GM21717 (cell line): Measurements from ENCODE around the gene FKBP5.

ENCODE experiments used
- ATAC-seq: cut with Tn5 transposase; IDR thresholded peaks from one replicate; pipeline ENCODE4 v1.9.1; 2021; ENCODE audit warnings: mild to moderate bottlenecking, moderate library complexity; ENCODE audit not compliant: unreplicated experiment

Gene FKBP5

DNA sequence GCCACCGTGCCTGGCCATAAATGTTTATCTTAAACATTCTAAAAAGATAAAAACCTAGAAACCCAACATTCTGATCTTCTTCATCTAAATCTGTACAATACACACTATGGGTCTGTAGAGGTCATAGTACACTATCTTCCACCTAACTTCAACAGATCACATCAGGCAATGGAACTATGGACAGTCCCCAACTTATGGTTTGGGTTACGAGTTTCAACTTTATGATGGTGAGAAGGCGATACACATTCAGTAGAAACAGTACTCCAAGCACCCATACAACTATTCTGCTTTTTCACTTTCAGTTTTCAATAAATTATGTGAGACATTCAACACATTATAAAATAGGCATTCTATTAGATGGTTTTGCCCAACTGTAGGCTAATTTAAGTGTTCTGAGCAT, 23.1 kb downstream of the FKBP5 start:
- no peak for ATAC-seq

DNA sequence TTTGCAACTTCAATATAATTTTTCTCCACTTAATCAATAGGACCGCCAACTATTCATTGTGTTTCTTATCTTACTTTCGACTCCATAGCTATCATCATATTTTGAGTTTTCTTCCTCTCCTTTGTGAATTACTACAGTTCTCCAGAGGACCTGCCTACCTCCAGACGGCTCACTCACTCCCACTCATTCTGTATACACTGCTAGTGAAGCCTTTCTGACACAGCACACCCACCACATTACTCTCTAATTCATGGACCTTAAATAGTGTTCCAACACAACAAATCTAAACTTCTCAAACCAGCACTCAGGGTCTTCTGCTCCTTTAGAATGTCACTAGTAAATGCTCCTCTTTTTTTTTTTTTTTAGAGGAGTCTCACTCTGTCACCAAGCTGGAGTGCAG, 23.8 kb downstream of the FKBP5 start:
- ATAC-seq = no peak

DNA sequence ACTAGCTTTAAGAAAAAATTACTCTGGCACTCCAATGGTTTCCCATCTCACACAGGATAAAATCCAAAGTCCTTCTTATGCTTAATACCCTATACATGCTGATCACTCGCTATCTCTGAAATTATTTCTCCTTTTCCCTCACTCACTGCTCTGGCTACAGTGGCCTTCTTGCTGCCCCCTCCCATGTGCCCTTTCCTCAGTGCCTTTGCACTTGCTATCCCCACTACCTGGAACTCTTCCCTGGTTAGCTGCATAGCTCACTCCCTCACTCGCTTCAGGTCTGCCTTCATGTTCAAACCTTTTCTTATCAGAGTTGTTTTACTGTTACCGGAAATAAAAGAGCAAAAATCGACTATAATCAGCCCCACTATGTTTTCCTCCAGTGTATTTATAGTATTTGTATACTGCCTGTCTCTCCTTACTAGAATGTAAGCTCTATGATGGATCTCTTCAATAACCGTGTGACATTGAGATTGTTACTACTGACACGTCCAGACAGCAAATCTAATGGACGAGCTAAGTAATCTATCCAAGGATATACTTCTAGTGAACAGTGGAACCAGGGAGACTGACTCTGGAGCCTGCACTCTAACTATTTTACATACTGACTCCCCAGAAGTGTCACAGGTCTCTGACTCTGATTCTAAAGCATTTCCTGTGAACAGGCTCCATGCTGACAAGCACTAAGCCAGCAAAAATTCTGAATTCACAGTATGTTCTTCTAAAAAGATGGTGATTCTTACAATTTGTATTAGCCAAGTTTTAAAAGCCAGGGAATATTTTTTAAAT, 25.1 kb downstream of the FKBP5 start:
- ATAC-seq = no peak

DNA sequence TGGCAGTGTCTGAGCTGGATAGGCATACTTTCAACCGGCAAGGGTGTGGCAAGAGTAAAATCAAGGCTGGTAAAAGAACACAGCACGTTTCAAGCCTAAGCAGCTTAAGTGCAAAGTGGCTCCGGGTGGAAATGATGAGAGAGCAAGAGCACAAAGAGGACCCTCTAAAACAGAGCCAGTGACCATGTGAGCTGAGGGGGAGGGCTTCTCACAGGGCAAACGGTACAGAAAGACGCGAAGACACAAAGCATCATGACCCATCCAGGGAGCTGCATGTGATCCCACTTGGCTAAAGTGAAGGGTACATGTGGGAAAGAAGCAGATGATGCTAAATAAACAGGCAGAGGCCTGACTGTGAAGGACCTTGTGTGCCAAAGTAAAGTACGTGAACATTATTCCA, 25.7 kb downstream of the FKBP5 start:
- no peak for ATAC-seq

DNA sequence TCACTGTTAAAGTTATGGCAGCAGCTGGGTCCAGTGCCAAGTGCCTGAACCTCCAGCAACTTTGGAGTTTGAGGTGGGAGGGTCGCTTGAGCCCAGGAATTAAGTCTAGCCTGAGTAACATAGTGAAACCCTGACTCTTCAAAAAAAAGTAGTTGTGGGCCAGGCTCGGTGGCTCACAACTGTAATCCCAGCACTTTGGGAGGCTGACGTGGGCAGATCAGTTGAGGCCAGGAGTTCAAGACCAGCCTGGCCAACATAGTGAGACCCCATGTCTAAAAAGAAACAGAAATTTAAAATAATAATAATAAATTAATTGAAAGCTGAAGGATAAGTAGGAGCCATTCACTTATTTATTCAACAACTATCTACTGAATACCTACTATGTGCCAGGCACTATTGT, 33.8 kb downstream of the FKBP5 start:
- ATAC-seq = no peak

DNA sequence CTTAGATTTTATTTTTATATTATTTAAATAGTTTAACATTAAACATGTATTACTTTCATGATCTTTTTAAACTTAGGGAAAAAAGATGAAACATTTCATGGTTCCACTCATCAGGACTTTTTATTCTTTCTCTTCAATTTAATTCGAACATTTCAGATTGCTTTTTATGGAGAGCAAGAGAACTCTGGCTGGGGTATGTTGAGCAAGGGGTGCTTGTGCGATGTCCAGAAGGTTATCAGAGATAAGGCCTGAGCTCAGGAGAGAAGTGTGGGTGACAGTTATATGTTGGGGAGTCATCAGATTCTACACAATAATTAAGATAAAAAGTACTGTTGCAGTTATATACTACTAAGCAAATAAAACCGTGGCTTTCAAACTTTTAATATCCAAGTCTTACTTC, 37.5 kb downstream of the FKBP5 start:
- ATAC-seq = no peak

DNA sequence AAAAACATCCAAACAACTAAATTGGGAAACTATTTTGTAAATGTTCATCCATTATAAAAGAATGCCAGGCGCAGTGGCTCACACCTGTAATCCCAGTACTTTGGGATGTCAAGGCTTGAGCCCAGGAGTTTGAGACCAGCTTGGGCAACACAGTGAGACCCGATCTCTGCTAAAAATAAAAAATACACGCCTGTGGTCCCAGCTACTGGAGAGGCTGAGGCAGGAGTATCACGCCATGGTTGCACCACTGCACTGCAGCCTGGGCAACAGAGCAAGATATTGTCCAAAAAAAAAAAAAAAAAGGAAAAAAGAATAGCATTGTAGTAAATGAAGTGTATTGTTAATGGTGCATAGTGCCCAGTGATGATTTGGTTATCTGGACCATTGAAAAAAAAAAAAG, 38.7 kb downstream of the FKBP5 start:
- ATAC-seq = no peak

DNA sequence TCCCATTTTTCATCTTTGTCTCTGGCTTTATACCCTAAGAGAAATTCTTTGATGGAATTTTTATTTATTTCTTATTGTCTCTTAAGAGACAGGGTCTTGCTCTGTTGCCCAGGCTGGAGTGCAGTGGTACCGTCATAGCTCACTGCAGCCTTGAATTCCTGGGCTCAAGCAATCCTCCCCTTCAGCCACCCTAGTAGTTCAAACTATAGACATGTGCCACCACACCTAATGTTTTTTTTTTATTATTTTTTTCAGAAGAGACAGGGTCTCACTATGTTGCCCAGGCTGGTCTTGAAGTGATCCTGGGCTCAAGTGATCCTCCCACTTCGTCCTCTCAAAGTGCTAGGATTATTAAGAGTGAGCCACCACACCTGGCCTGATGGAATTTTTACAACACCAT, 40.5 kb downstream of the FKBP5 start:
- no peak for ATAC-seq

DNA sequence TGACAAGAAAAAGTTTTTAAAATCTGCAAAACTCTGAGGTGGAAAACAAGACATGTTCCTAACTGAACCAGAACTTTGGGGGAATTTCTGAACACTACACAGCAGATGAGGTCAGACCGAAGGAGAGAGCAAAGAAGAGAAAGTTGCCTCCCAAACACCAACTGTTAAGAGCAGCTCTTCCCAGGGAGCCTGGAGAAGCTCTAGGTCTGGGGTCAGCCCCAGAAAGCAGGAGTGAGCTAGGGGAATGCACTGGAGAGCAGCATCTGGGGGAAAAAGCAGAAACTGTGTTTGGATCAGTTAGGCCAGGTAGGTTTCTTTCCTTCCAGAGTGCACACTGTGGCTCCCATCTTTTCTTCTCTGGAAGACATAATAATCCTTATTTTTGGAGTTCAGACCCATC, 41.3 kb downstream of the FKBP5 start:
- no peak for ATAC-seq

DNA sequence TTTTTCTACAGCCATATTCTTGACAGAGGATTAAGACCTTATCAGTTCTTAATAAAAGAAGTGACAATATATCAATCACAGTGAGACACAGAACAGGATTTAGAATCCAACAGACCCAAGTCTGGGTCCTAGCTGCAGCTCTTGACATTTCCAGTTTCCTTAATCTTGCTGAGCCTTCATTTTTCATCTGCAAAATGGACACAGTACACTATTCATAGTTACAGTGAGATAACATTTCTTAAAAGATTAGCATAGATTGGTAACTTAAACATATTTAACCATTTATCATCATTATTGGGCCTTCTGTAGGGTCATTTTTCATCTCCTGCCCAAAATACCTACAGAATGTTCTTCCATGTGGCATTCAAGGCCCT, 45.6 kb downstream of the FKBP5 start:
- ATAC-seq = no peak

DNA sequence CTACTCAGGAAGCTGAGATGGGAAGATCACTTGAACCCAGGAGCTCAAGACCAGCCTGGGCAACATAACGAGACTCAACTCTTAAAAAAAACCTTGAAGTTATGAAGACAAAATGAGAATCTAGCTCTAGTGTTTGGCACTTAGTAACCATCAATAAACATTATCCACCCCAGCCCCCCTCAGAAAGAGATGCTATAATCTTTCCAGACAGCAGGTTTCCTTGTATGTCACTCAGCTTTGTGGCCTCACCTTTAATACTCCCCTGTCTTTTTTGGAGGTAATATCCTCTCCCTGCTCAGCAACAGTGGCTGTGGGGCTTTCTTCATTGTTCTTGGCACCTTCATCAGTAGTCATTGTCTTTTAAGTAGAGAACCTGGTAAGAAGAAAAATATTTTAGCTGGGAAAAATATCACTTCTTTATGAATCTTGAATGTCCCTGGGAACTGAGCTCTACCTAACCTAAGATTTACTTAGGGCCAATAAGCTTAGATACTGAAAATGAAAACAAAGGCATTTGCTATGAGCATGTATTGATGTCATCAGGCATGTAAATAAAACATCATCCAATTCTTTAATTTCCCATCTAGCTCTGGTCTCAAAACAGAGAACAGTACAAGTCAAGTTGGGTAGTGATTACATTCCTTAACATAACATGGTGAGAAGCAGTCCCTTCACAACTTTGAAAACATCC, 46.1 kb downstream of the FKBP5 start:
- ATAC-seq = no peak

DNA sequence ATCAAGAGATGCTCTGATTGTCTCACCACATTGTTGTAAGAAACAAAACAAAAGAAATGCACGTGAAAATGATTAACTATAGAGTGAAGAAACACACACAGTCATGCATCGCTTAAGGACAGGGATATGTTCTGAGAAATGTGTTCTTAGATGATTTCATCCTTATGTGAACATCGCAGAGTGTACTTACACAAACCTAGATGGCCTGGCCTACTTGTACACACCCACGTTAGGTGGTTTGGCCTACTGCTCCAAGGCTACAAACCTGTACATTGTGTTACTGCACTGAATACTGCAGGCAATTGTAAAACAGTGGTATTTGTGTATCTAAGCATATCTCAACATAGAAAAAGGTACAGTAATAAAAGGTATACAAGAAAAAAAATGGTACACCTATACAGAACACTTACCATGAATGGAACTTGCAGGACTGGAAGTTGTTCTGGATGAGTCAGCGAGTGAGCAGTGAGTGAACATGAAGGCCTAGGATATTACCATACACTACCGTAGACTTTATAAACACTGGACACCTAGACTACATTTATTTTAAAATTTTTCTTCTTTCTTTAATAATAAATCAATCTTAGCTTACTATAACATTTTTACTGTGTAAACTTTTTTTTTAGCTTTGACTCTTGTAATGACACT, 48.6 kb downstream of the FKBP5 start:
- no peak for ATAC-seq

DNA sequence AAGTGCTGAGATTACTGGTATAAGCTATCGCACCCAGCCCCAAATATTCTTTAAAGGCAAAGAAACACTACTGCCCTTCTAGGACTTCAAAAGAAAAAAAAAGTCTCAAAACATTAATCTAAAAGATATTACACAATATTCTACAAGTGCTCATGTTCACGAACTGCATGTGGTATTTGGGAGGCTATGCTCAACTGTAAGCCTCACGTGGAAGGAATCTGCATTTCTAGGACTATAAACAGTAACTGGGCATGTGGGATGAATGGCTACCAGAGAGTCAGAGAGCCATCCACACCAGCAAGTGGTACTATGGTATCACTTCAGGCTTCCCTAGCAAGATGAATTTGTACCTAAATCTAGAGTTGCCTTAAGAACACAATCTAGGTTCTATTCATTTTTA, 50.0 kb downstream of the FKBP5 start:
- no peak for ATAC-seq

DNA sequence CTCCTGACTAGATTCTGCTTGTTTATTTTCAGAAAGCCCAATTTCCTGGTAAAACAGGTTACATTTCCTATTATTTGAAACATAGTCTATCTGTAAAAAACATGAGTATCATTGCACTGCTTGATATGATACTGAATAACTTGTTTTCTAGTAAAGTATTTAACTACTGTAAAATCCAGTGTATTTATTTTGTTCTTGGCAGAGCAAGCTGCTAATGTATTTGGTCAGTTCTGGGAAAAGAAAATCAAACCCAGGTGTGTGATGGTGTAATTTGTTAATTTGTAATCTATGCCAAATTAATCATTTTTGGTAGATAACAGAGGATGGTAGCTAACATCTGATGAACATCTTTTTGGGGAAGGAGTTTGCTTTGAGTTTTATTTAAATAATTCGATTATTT, 50.8 kb downstream of the FKBP5 start:
- no peak for ATAC-seq

DNA sequence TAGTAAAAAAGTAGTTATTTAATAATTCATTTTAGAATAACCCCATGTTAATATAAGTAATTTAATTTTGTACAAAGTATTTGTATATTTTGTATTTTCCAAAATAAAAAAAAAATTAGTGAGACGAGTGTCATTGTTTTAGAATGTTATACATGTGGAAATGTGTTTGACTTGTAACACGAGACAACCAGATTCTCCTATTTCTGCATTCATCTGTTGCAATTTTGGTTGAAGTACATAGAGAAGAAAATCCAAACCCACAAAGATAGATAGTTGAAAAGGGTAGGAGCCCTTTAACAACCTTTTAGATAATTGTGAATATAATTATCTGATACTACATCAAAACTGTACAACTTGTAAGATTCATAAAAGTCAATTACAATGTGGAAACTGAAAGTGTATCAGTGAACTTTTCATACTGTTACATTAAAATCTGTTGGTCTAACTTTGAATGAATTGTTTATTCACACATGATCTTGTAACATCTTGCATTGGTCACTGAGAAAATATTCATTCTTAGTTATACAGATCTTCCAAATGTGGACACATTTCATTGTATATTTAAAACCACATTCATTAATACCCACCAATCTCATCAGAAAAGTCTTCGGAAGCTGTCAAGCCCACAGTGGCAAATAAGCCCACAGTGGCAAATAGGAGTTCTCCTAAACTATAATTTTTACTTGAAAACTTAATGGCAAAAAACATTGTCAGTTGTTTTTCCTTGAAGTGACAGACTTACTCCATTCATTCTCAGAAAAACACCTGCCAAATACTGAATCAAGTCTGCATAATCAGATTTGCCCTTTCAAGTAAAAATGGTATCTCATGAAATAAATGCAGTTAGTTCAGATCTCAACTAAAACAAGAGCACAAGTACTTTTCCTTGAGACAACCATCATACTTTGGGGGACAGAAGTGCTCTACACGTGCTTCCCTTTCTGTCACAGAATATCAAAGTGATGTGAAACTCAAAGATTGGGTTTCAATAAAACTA, 52.8 kb downstream of the FKBP5 start:
- ATAC-seq = no peak

DNA sequence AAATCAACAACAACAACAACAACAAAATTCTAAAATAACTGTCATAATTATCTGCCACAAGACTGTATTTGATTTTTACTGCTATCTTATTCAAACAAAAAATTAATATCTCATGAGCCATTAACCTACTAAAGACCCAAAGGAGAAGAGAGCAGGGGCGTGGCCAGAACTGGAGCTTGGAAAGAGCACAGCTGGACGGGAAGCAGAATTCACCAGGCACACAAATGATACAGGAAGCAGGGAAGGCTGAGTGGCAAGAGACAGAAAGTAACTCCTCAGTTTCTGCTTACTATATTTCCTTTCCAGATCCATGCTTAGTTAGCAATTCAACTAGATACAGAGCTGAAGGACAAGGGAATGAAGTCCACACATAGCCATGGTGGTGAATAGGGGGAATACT, 54.4 kb downstream of the FKBP5 start:
- ATAC-seq = no peak

DNA sequence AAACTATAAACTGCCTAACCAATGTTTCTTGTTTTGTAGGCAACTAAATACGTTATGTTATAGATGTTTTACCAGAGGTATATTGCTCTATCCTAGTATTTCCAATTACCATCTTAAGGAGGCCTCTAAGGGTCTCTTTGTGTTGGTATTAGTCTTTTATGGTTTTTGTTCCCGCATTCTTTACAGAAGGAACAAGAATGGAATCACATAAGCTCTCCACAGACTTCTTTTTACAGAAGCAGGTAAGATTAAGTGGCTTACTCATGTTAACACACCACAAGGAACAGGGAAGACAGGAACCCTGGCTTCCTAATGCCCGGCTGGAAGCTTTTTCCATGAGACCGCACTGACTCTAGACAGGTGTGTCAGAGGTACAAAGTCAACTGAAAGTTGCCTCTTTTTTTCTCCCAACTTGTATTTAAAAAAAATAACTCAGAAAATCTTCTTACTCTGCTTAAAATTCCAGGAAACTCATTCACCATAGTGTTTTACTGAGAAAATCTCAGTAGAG, 55.1 kb downstream of the FKBP5 start:
- no peak for ATAC-seq

DNA sequence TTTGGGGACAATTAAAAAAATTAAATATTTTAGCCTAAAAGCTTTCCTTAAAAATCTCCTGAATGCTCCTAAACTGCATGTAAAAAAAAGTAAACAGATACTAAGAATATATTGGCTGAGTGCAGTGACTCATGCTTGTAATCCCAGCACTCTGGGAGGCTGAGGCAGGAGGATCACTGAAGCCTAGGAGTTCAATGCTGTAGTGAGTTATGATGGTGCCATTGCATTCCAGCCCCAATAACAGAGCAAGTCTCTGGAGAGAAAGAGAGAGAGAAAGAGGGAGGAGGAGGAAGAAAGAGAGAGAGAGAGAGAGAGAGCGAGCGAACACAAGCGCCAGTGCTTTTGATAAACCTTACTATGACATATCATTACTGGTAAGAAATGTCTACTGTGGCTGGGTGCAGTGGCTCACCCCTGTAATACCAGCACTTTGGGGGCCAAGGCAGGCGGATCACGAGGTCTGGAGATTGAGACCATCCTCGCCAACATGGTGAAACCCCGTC, 58.8 kb downstream of the FKBP5 start:
- ATAC-seq = no peak

DNA sequence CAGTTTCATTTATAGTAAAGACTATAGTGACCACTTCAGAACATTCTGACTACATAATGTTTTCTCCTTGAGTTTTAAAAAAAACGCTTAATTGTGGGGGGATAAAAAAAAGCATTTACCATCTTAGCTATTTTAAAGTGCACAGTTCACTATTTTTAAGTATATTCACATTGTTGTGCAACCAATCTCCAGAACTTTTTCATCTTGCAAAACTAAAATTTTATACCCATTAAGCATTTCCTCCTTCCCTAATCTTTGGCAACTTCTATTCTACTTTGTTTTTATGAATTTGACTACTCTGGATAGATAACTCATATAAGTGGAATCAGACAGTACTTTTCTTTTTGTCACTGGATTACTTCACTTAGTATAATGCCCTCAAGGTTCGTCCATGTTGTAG, 62.3 kb downstream of the FKBP5 start:
- ATAC-seq = no peak

DNA sequence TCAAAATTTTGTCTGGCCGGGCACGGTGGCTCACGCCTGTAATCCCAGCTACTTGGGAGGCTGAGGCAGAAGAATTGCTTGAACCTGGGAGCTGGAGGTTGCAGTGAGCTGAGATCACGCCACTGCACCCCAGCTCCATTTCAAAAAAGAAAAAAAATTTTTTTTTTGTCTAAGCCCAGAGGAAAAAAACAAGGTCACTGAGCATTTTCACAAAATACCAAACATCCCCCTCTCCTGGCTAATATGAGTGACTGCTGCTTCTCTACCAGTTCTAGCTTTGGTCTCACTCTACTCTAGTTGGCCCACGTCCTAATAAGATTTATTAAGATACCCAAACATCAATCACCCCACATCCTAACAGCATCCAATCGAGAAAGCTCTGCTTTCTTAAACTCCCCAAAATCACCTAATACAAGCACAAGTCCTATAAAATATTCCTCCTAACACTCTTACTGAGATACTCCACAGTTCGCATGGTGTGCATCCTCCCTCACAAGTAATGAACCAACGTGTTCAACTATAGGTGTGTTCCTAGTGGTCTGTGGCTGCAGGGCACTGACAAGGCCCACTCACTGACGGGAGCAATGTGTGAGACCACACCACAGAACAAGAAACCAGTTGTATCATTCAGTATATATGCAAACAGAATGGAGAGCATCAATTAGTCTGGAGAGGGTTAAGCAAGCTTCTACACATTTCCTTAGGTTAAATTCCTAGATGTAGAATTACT, 64.2 kb downstream of the FKBP5 start:
- ATAC-seq = no peak
